Ovary (tissue), 3 donors: ENCODE measurements around the gene FOXK2.

Experiments used
- CTCF ChIP-seq, 3 donors: fragments of 450-650 bp in 2 of 3; fragments of 200-600 bp in 1 of 3; IDR thresholded peaks; one replicate each; pipeline versions ENCODE4 v1.5.1 to v1.8.0; 2016 to 2022; ENCODE audit warnings: antibody characterized with exemption in 3 of 3, mild to moderate bottlenecking in 1 of 3
- EP300 ChIP-seq: sonication (generic); formaldehyde crosslinking; IDR thresholded peaks from one replicate; pipeline ENCODE4 v1.6.1; 2017; ENCODE audit warnings: antibody characterized with exemption
- POLR2A ChIP-seq: fragments of 450-650 bp; IDR thresholded peaks from one replicate; pipeline ENCODE4 v1.6.1; 2017; ENCODE audit warnings: antibody characterized with exemption, mild to moderate bottlenecking, moderate library complexity
- donor health status: DM: no; HTN: no; CAD: no.

GRCh38 chr17:82594571-82594970 is 75.0 kb downstream of the FOXK2 start:
- TF ChIP-seq POLR2A, result no peak
- TF ChIP-seq CTCF (IDR thresholded peaks at IDR 0.05), result no peak
- TF ChIP-seq EP300, result no peak
